Pulmonary artery endothelial cell (primary cell): ENCODE results near the gene UBFD1. TPM values are rescaled to one million over a fixed set of nuclear protein-coding genes. Genes with fewer than 3 reads are reported as not detected.
"Not testable (repeated sequence)": the region's sequence is repeated elsewhere in the genome, so short reads cannot be mapped to it uniquely, and the experiment has no call there.

Experiments
- DNase-seq: peaks from one replicate; pipeline ENCODE4 v3.0.0-alpha.2; 2011; ENCODE audit warnings: low read depth, low spot score
- total RNA-seq: library from RNA; depleted of rRNA; stranded (reverse); fragments of >200 nt; gene quantifications from 2 replicates; pipeline ENCODE4 v1.2.3, GENCODE V29; 2014

UBFD1 gene
- total RNA-seq, 1 donor from 2014 or later = 60.1 TPM

- no peak for DNase-seq
Measured at GRCh38 chr16:23524886-23525285, 32.6 kb upstream of the UBFD1 start.

DNA sequence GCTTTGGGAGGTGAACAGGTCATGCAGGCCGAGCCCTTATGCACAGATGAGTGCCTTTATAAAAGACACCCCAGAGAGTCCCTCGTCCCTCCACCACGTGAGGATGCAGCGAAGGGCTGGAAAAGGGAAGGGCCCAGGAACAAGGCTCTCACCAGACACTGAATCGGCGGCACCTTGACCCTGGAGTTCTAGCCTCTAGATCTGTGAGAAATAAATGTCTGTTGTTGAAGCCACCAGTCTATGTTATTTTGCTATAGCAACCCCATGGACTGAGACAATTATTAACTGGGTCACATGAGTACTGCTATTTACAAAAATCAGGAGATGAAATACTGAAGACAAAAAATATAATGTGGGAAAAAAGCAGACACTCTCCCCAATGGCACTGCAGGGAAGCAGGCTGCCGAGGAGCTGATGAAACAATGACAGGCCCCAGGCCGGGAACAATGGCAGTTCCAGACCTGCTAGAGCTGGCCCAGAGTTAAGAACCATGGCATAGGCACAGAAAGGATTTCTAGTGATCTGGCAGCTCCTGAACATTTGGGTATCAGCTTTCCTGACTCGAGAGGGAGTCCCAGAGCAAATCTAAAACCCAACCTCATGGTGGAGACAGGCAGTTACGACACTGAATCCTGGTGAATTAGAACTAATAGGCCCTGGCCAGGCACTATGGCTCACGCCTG, 29.4 kb upstream of the UBFD1 start:
- no peak for DNase-seq

DNA sequence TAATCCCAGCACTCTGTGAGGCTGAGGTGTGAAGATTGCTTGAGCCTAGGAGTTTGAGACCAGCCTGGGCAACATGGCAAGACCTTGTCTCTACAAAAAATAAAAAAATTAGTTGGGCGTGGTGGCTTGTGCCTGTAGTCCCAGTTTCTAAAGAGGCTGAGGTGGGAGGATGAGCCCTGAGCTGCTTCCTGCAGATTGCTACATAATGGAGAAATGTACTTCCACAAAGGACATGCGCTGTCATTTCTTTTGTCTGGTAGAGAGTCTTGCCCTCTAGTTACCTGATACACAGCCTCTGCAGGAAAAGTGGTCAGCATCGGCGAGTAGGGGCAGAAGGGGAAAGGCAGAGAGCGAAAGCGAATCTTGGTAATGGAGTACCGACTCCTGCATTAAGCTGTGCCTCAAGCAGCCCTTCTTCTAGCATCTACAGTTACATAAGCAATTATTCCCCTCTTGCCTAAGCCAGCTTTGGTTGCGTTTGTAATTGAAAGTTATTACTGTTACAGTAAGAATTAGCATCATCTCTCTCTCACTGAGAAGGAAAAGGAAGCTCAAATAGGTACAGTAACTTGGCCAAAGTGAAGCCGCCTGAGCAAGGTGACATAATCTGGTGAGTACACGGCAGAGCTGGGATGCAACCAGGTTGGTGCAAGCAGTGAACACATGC, 28.8 kb upstream of the UBFD1 start:
- no peak for DNase-seq

DNA sequence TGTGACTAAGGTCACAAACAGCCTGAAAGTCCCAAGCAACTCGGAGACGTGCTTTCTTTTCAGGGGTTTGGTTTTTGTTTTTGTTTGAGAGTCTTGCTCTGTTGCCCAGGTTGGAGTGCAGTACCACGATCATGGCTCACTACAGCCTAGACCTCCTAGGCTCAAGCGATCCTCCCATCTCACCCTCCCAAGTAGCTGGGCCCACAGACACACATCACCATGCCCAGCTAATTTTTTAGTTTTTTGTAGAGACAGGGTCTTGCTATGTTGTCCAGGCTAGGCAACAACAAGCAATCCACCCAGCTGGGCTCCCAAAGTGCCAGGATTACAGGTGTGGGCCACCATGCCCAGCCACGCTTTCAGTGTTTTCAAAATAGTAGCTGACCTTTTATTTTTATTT, 27.5 kb upstream of the UBFD1 start:
- DNase-seq = no peak

- DNase-seq = no peak
Measured at GRCh38 chr16:23532448-23532847, 25.1 kb upstream of the UBFD1 start.

- DNase-seq = no peak
Measured at GRCh38 chr16:23534868-23535860, 22.4 kb upstream of the UBFD1 start.

- no peak for DNase-seq
Measured at GRCh38 chr16:23535901-23536300, 21.6 kb upstream of the UBFD1 start.

DNA sequence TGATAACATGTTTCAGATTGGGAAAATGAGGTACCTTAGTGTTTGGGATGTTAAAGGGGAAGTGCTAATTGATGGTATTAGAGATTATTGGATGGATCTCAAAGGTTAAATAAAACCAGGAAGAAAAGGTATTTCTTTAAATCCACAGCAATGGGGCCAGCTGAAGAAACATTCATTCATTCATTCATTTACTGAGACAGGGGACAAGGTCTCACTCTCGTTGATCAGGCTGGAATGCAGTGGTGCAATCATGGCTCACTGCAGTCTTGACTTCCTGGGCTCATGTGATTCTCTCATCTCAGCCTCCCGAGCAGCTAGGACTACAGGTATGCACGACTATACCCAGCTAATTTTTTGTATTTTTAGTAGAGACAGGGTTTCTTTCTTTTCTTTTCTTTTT, 20.1 kb upstream of the UBFD1 start:
- DNase-seq = no peak

- no peak for DNase-seq
Measured at GRCh38 chr16:23538919-23539278, 18.6 kb upstream of the UBFD1 start.

DNA sequence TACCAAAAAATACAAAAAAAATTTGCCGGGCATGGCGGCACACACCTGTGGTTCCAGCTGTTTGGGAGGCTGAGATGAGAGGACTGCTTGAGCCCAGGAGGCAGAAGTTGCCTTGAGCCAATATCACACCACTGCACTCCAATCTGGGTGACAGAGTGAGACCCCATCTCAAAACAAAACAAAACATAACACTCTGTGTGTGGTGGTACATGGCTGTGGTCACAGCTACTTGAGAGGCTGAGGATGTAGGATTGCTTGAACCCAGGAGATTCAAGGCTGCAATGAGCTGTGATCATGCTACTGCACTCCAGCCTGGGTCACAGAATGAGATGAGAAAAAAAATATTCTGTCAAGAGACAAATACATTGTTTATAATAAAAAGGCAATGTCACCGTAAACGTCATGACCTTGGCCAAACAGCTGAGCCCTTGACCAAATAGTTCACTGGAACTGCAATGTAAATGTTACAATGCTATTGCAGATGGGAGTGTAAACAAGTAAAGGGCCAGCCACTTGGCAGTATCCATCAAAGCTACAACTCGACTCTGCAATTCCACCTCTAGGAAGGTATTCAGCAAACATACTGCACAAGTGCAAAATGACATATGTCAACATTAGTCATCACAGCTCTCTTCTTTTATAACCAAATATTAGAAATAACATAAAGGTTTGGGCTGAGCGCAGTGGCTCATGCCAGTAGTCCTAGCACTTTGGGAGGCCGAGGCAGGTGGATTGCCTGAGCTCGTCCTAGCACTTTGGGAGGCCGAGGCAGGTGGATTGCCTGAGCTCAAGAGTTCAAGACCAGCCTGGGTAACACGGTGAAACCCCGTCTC, 17.3 kb upstream of the UBFD1 start:
- no peak for DNase-seq

- DNase-seq = not testable (repeated sequence)
Measured at GRCh38 chr16:23540817-23541178, 16.7 kb upstream of the UBFD1 start.

DNA sequence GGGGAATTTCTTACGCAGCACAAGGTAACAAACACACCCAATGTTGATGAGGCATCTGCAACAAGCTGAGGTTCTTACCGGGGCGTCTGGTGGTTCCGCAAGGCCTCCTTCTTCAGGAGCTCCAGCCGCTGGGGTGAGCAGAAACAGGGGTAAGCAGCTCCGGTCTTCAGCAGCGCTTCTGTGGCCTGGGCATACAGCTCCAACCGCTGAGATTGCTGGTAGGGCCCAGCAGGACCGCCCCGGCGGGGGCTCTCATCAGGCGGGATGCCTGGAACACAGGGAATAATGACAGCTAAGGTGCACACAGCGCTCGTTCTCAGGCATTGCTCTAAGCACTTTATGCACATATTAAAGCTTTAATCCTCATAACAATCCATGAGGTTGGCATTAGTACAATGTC, 13.1 kb upstream of the UBFD1 start:
- no peak for DNase-seq

- no peak for DNase-seq
Measured at GRCh38 chr16:23549938-23550337, 7.6 kb upstream of the UBFD1 start.

DNA sequence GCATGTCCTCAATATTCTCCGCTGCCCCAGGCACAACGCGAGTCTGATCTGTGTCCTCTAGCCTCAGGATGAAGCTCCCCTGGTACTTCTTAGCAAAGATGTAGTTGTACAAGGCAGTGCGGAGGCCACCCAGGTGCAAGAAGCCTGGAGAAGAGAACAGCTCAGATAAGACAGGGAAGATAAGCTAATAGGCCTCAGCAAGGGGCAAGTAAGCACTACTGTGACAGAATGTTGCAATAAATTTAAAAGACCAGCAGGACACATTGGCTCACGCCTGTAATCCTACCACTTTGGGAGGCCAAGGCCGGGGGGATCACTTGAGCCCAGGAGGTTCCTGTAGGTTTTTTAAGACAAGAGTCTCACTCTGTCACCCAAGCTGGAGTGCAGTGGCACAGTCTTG, 5.4 kb upstream of the UBFD1 start:
- no peak for DNase-seq

- no peak for DNase-seq
Measured at GRCh38 chr16:23554536-23554935, 3.0 kb upstream of the UBFD1 start.

DNA sequence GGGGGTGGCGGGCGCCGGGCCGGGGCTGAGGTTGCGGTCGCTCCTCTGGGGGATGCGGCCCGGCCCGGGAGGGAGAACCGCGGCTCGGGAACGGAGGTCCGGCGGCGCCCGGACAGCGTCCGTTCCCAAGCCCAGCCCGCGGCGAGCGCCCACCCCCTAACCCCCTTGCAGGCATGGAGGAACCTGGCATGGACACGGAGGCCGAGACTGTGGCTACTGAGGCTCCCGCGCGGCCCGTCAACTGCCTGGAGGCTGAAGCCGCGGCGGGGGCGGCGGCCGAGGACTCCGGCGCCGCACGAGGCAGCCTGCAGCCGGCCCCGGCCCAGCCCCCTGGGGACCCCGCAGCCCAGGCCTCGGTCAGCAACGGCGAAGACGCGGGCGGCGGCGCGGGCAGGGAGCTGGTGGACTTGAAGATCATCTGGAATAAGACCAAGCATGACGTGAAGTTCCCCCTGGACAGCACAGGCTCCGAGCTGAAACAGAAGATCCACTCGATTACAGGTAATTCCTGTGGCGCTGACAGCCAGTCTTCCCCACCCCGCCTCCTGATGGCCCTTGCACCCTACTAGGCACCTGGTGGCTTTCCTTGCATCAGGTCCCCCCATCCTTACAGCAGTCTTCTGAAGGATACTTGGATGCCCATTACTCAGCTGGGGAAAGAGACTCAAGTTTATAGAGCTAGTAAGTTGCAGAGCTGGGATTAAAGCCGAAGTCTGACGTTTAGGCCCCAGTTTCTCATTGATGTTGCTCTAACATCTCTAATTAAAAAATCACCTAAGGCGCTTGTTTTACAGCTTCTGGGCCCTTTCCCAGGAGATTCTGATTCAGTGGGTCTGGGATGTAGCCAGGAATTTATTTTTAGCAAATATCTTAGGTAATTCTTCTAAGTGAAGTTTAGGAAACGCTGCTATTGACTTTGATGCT, 514 bp downstream of the UBFD1 start:
- DNase-seq = no peak

DNA sequence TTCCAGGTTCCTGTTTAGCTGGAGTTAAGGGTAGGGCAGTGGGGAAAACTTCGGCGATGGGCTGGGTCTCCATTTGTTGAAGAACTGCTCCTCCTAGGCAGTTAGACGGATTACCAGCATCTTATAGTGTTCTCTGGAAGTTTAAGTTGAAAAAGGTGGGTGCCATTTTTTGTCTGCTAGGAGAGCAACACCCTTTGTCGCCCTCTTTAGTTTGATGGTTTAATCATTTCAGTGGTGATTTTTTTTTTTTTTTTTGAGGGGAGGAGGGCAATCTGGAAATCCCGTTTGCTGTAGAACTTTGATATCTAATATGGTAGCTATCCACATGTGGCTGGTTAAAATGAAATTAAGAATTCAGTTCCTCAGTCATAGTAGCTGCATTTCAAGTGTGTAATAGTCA, 4.1 kb downstream of the UBFD1 start:
- DNase-seq = no peak

GRCh38 chr16:23562505-23562904, 5.0 kb downstream of the UBFD1 start:
- DNase-seq = no peak

GRCh38 chr16:23563186-23563585, 5.7 kb downstream of the UBFD1 start:
- no peak for DNase-seq
